ENCODE data around the gene BABAM1.

DNA sequence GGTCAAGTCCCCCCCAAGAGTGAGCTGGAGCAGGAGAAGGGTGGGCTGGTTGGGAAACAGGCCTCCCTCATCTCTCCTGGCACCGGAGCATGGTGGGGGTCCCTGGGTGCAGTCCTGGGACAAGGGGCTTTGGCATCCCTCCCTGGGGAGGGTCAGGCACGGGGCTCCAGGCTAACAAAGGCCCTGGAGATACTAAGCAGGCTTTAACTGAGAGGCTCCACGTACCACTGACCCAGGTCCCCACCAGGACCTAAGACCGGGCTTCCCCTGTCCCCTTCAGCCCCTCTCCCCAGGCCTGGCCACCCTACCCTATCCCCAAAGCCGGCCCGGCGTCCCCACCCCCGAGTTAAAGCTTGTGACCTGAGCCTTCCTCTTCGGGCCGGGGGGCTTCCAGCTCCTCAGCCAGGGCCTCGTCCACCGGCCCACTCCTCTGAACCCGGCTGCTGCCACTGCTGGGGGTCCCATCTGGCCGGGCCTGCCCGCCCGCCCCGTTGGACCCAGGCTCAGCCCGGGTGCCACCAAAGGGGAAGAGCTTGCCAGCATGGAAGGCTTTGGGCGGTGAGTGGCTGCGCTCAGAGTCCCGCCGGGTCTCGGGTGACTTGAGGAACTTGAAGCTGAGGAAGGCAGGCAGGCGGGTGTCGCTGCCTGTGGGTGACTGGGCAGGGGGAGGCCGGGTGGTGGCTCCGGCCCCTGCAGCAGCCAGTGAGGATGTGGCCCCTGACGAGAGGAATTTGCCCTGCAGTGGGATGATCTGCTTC, 57.3 kb downstream of the BABAM1 start:
- TF ChIP-seq, protein P1, sequence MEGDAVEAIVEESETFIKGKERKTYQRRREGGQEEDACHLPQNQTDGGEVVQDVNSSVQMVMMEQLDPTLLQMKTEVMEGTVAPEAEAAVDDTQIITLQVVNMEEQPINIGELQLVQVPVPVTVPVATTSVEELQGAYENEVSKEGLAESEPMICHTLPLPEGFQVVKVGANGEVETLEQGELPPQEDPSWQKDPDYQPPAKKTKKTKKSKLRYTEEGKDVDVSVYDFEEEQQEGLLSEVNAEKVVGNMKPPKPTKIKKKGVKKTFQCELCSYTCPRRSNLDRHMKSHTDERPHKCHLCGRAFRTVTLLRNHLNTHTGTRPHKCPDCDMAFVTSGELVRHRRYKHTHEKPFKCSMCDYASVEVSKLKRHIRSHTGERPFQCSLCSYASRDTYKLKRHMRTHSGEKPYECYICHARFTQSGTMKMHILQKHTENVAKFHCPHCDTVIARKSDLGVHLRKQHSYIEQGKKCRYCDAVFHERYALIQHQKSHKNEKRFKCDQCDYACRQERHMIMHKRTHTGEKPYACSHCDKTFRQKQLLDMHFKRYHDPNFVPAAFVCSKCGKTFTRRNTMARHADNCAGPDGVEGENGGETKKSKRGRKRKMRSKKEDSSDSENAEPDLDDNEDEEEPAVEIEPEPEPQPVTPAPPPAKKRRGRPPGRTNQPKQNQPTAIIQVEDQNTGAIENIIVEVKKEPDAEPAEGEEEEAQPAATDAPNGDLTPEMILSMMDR (IDR thresholded peaks at IDR 0.05), result no peak
- TF ChIP-seq ZFX (IDR thresholded peaks at IDR 0.05; ENCODE audit: borderline replicate concordance), result no peak
